Left ventricle myocardium inferior (tissue), 1 donor: ENCODE data around the gene SERPINB1. TPM values are rescaled to one million over a fixed set of nuclear protein-coding genes. Genes with fewer than 3 reads are reported as not detected.
"Not testable (repeated sequence)": the region's sequence is repeated elsewhere in the genome, so short reads cannot be mapped to it uniquely, and the experiment has no call there.

Experiments used
- DNase-seq: peaks from one replicate; pipeline ENCODE4 v3.0.0-alpha.2; 2020
- H3K27ac ChIP-seq: fragments of 200-600 bp; replicated peaks from 2 replicates; pipeline ENCODE4 v1.8.0; 2021
- H3K27me3 ChIP-seq: fragments of 200-600 bp; 2 replicates; pipeline ENCODE4 v1.8.0; 2021; ENCODE audit warnings: low read depth
- H3K36me3 ChIP-seq: fragments of 200-600 bp; 2 replicates; pipeline ENCODE4 v1.8.0; 2021
- H3K4me1 ChIP-seq: fragments of 200-600 bp; 2 replicates; pipeline ENCODE4 v1.8.0; 2021
- H3K4me3 ChIP-seq: fragments of 200-600 bp; 2 replicates; pipeline ENCODE4 v1.8.0; 2021; ENCODE audit warnings: mild to moderate bottlenecking, moderate library complexity
- H3K9me3 ChIP-seq: fragments of 200-600 bp; replicated peaks from 2 replicates; pipeline ENCODE4 v1.8.0; 2021
- intact Hi-C: fragments of 100-400 bp; cut with micrococcal nuclease; formaldehyde crosslinking; loops from one replicate; pipeline ENCODE4 v1.11.0; 2022
- total RNA-seq: library from RNA; stranded (reverse); fragmentation: NEBNext Ultra II Directional; extraction: Animal tissue kit (Norgen Biotek cat#: 25700); gene quantifications from one replicate; pipeline ENCODE4 v1.2.1, GENCODE V29; 2021
- TF ChIP-seq, protein P1 (sequence below): fragments of 200-600 bp; IDR thresholded peaks from 2 replicates; pipeline ENCODE4 v1.8.0; 2021; ENCODE audit warnings: antibody characterized with exemption, mild to moderate bottlenecking, borderline replicate concordance
- donor health status: DM: no; HTN: yes; CAD: no; lungs with severe emphysema.

Gene SERPINB1
- total RNA-seq, 1 donor from 2014 or later, result 23.4 TPM

DNA sequence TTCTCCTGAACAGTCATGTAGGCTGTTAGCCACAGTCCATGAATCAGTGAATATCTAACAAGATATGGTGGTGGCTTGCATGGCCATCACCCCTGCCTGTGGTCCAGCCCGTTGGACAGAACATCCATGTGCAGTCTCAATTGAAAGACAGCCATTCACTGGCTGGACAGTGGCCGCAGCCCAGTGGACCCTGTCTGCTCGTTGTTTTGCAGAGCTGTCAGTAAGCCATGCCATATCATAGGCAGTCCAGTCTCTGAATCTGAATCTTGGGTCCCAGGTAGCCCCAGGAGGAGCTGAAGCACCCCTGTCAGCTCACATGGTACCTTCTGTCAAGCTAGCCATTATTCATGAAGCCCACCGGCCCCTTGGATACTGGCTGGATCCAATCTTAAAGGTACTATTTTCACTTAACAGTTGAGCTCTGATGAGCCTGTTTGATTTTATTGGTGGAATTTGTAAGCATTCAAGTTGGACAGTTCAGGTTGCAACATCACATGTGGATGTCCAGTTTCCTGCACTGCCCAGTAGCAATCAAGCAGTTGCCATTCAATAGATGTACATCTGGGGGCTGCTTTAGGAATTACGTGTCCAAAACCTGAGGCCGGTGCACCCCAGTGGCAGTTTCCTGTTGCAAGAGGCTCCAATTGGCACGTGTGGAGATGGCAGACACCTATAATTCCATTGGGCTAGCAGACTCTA is 37.8 kb downstream of the SERPINB1 start:
- intact Hi-C loops, result no loop called here
- H3K9me3 ChIP-seq, result no peaks in the 10 kb centered on the region
- H3K4me1 ChIP-seq, result peaks cover 54% of the 10 kb centered on the region
- H3K4me3 ChIP-seq, result no peak overlapping the region
- no peaks in the 10 kb centered on the region for H3K36me3 ChIP-seq
- DNase-seq, result no peak
- H3K27me3 ChIP-seq, result no peaks in the 10 kb centered on the region
- no peak overlapping the region for H3K27ac ChIP-seq
- TF ChIP-seq, protein P1, sequence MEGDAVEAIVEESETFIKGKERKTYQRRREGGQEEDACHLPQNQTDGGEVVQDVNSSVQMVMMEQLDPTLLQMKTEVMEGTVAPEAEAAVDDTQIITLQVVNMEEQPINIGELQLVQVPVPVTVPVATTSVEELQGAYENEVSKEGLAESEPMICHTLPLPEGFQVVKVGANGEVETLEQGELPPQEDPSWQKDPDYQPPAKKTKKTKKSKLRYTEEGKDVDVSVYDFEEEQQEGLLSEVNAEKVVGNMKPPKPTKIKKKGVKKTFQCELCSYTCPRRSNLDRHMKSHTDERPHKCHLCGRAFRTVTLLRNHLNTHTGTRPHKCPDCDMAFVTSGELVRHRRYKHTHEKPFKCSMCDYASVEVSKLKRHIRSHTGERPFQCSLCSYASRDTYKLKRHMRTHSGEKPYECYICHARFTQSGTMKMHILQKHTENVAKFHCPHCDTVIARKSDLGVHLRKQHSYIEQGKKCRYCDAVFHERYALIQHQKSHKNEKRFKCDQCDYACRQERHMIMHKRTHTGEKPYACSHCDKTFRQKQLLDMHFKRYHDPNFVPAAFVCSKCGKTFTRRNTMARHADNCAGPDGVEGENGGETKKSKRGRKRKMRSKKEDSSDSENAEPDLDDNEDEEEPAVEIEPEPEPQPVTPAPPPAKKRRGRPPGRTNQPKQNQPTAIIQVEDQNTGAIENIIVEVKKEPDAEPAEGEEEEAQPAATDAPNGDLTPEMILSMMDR, result no peak

DNA sequence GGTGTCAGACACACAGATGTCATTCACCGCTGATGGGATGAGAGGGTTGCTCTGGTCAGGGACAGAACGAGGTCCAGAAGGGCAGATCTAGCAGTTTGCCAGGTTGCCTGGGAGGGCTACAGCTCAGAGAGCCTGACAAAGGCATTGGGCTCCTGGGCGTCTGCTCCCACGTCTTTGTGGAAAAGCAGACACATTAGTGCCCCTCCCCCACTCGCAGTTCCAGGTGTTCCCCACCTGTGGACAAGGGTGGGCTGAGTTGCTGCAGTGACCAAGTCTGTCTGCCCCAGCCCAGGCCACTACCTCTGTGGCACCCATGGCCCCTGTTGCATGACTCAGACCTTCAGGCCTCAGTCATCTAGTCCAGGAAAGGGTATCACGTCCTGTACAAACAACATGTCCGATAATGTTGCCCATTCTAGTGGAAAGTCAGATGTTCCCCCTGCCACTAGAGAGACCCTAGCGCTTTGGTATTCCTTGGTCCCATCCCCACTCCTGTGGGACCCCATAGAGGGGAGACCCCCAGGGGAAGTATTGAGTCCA is 39.1 kb downstream of the SERPINB1 start:
- Histone ChIP-seq H3K36me3 (no peaks in the 10 kb centered on the region), H3K4me1 (peaks cover 43% of the 10 kb centered on the region), H3K9me3 (no peaks in the 10 kb centered on the region), H3K4me3 (no peak overlapping the region), H3K27me3 (no peaks in the 10 kb centered on the region), H3K27ac (no peak overlapping the region)
- intact Hi-C loops, result no loop called here
- TF ChIP-seq, protein P1, result no peak
- no peak for DNase-seq

DNA sequence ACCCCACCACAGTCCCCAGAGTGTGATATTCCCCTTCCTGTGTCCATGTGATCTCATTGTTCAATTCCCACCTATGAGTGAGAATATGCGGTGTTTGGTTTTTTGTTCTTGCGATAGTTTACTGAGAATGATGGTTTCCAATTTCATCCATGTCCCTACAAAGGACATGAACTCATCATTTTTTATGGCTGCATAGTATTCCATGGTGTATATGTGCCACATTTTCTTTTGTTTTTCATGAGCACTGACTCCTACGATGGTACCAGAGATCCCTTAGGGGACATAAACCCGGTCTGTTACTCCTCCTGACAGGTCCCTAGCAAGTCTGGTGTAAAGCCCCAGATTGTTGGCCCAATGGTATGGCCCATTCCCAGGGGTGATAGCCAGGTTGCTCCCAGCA is 40.0 kb downstream of the SERPINB1 start:
- intact Hi-C loops, H3K4me3 ChIP-seq, H3K27ac ChIP-seq, DNase-seq, H3K27me3 ChIP-seq, H3K36me3 ChIP-seq, H3K9me3 ChIP-seq: not testable (repeated sequence)
- H3K4me1 ChIP-seq, result peaks cover 39% of the 10 kb centered on the region

DNA sequence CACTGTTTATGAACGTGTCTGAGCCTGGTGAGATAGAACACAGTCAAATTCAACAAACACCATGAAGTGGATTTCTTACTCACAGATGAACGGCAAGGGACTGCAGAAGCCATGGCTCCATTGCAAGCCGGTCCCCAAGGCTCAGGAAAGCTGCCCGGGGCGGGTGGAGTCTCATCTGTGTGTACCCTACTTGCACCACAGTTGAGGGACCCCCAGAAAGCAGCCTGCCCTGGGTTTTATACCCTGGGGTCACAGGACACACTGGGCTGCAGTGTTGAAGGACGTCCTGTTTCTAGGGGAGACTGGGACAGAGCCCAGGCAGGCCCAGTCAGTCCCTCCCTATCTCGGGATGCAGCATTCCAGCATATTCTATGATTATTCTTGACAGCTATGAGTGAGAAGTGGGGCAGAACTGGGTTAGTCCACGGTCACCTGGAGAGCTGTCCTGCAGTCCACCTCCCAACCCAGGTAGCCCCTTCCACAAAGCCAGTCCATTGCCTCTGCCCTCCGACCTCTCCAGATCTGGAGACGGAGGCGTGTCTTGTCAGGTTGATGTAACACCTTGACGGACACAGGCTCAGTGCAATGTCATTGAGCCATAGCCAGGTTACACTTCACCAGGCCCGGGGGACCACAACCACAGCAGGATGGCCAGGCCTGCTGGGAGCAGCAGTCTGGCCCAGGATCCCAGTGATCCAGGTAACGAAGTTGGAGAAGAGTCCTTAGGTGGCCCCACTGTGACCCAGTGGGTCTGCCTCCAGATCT is 40.9 kb downstream of the SERPINB1 start:
- TF ChIP-seq, protein P1, result no peak

DNA sequence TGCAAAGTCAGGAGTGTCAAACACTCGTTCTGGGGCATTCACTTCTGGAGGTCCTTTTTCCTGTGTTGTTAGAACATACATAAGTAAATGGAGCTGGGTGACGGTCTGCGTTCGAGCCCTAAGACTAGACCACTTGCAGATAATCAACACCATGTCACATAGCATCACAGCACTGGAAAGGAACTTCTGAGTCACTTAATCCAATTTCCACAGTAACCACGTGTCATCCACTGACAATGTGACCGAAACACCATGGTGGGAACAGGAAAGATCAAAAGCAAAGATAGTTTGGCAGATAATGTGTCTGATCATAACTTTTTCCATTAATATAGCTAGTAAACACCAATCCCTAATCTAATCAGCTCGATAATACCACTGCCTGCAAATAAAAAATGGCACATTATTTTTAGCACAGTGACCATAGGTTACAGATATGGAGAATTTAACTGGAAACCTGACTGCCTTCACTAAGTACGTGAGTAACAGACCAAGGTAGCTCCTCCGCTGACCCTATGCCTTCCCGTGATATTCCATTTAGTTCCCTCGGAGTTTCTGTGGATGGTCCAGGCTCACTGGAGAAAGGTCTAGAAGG is 41.6 kb downstream of the SERPINB1 start:
- Histone ChIP-seq H3K9me3 (no peaks in the 10 kb centered on the region), H3K4me1 (peaks cover 37% of the 10 kb centered on the region), H3K36me3 (no peaks in the 10 kb centered on the region), H3K27ac (peak overlapping the region; percentile 1), H3K27me3 (no peaks in the 10 kb centered on the region), H3K4me3 (no peak overlapping the region)
- intact Hi-C loops, result no loop called here
- TF ChIP-seq, protein P1, result no peak
- no peak for DNase-seq

More for the DNA sequence above, 40.9 kb downstream of the SERPINB1 start:
- no peak for DNase-seq
- Histone ChIP-seq H3K4me3 (no peak overlapping the region), H3K27ac (peak overlapping the region; percentile 1), H3K9me3 (no peaks in the 10 kb centered on the region), H3K27me3 (no peaks in the 10 kb centered on the region), H3K36me3 (no peaks in the 10 kb centered on the region), H3K4me1 (peaks cover 37% of the 10 kb centered on the region)
- intact Hi-C loops, result no loop called here
